NCI-H460 (cell line): ENCODE data around the gene TAS2R9. TPM values are rescaled to one million over a fixed set of nuclear protein-coding genes. Genes with fewer than 3 reads are reported as not detected.
"Not testable (repeated sequence)": the region's sequence is repeated elsewhere in the genome, so short reads cannot be mapped to it uniquely, and the experiment has no call there.

Experiments
- DNase-seq: peaks from one replicate; pipeline ENCODE4 v3.0.0-alpha.2; 2016; ENCODE audit warnings: low read depth; ENCODE audit errors: extremely low read depth
- polyA plus RNA-seq: library from polyadenylated mRNA; depleted of rRNA; stranded (reverse); fragments of >200 nt; gene quantifications from 2 replicates; pipeline ENCODE4 v1.2.3, GENCODE V29; 2014; cell fraction: nucleus; rRNA removed
- total RNA-seq: library from RNA; depleted of rRNA; stranded (reverse); fragments of >200 nt; shearing (Covaris generic); gene quantifications from 2 replicates; pipeline ENCODE4 v1.2.3, GENCODE V29; 2014; rRNA removed

TAS2R9 gene, protein sequence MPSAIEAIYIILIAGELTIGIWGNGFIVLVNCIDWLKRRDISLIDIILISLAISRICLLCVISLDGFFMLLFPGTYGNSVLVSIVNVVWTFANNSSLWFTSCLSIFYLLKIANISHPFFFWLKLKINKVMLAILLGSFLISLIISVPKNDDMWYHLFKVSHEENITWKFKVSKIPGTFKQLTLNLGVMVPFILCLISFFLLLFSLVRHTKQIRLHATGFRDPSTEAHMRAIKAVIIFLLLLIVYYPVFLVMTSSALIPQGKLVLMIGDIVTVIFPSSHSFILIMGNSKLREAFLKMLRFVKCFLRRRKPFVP
- total RNA-seq = not detected in 2 replicates
- not detected in 2 replicates for polyA plus RNA-seq

DNA sequence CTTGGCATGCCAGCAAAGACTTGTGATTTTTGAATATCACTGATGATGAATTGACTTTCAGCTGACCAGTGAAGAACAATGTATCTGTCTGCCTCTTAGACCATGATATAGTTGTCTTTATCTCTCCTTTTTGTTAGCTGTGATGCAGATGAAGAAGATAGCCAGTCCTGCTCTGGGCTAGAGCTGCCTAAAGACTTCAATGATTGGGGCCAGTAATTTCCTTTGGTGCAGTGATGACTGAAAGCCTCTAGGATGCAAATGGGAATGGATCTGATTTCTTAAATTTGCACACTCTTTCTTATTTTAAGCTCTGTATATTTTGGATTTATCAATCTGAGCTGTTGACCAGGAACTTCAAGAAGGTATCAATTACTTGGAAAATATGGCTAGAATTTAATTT is at the start of gene TAS2R9:
TAS2R9 (minus strand) TSS at position 101 of the 400 bp plus-strand sequence; CDS start at position 8, 93 bp downstream.
- DNase-seq = no peak

DNA sequence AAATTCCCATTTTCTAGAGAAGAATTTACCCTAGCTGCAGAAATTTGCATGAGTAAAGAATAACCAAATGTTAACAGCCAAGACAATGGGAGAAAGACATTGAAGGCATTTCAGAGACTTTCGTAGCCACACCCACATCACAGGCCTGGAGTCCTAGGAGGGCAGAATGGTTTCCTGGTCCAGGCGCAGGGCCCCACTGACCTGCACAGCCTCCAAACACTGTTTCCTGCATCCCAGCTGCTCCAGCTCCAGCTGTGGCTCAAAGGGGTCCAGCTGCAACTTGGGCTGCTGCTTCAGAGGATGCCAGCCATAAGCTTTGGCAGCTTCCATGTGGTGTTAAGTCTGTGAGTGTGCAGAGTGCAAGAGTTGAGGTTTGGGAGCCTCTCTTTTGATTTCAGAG is 45.8 kb upstream of the TAS2R9 start:
- DNase-seq = no peak

DNA sequence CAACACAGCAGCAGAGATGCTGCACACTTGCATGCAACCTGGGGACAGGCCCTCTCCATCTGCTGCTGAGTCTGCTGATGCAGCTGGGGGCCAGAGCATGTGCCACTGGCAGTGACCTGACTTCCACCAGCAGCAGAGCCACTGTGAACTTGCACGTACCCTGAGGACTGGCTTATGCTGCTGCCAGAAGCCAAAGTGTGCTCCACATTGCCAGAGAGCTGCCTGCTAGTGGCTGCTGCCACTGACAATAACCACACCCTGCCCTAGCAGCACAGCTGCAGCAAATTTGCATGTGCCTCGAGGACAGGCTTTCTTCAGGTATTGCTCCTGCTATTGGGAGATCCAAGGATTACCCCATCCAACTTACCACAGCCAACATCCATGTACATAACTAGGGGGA is 43.8 kb upstream of the TAS2R9 start:
- DNase-seq = no peak

DNA sequence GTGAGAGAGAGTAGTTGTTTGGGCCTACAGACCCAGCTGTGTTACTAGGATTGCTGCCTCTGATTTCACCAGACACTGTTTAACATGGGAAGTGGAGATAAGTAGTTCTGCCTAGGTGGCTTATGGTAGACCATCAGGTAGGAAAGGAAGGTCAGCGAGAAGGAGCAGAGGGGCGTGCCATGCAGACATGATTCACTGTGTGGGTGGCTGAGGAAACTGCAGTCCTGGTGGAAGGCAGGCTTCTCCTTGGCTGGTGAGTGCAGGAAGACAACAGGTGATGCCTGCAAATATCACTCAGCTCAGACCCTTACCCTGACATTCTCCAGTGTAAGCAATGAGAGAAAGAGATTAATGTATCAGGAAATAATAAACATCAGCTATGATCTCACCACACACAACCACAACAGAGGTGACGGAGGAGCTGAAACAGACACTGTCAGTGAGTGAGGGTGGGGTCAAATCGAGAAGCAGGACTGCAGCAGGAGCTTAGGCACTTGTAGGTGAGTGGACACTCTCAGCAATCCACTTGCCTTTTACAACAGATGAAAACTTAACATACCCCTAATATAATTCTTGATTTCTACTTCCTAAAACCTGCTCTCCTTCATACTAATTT is 41.4 kb upstream of the TAS2R9 start:
- DNase-seq = no peak

DNA sequence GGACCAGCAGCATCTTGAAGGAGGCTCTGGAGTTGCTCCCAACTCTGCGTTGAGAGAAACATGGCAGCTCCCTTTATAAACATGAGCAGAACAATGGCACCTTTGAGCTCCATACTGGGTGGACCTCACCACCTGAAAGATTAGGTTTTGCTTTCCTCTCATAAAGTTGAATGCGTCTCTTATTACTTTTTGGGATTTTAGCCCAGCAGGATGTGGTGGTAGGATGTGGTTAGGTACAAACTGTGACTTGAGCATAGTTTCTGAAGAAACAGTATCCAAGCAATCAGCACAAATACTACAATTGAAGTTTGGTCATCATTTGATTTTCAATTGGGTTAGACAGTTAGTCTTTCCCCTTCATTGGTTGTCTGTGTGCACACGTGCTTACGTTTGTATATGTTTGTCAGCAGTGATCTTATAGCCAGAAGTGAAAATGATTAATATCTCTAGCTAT is 39.5 kb upstream of the TAS2R9 start, which contains the start of gene PRR4:
PRR4 (minus strand) TSS at position 51 of the 454 bp plus-strand sequence; CDS start at position 13, 38 bp downstream.
- no peak for DNase-seq

DNA sequence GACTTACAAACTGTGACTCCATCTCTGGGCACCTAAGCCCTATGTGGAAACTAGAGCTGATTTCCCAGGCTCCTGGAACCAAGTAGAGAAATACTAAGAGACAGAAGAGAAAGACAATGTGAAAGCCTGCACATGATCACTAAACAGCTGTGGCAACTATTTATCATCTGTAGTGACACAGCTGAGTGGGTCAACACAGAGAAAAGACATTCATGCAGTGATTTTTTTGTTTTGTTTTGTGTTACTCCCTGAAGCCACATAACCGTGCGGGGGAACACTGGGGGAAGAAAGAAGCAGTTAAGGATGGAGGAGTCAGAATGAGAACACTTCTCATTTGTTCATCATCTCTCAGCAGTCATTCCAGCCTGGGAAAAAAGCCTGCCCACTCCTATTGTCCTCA is 37.8 kb upstream of the TAS2R9 start:
- DNase-seq = no peak

DNA sequence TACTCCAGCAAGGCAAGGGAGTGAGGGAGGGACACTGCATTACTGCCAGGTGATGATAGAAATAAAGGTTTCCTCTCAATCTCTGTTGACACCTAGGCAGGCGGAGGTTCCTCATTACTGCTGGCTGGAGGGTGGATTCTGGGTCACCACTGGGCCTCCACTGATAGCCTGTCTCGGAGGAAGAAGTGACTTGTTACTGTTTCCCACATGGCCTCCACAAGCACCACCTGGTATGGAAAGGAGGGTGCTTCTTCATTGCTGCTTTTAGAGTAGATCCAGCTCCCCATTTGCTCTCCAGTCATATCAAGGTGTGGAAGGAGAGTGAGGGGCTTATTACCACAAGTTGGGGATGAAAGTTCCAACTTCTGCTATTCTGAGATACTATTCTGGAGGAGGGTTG is 32.9 kb upstream of the TAS2R9 start:
- DNase-seq = no peak

DNA sequence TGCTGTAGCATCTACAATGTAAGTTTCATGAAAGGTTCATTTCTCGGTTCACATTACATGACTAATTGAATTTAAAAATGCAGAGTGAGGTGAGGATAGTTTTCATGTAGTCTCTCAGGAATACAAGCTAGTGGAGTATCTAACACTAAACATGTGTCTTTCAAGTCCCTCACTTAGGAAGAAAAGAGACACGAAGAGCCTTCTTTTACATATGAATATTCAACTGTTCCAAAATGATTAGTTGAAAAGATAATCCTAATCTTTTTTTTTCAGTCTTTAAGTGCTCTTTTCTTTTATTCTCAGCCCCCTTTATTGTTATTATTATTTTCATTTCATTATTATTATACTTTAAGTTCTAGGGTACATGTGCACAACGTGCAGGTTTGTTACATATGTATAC is 28.5 kb upstream of the TAS2R9 start:
- no peak for DNase-seq

DNA sequence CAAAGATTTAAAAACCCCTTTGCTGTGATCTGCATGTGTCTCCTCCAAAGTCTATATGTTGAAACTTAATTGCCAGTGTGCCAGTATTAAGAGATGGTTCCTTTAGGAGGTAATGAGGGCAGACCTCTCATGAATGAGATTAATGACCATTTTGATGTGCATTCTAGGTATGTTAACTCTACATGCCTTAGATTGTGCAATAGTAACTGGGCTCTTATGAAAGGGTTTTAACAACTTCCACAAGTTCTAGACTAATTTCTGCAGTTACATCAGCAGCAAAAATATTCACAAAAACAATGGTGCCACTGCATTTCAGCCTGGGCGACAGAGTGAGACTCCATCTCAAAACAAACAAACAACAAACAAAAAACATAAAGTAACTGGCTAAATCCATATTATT is 20.0 kb upstream of the TAS2R9 start:
- no peak for DNase-seq

DNA sequence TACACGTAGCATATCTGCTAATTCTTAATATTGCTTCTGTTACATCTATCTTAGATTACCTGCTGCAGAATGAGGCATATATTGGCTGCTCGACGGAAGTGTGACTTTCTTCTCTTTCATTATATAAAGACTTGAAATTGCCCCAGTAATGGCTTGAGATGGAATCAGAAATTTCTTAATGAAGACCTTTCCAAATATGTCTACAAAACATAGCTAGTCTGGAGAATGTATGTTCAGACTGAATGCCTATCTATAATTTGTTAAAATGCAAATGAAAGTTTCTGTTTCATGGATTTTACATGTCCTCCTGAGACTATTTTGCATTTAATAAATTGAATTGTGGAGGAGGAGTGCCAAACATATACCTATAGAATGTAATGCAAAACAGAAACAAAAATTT is 16.3 kb upstream of the TAS2R9 start, which contains the start of gene TAS2R10:
TAS2R10 (minus strand) TSS at position 101 of the 400 bp plus-strand sequence; CDS start at position 12, 89 bp downstream.
- no peak for DNase-seq

DNA sequence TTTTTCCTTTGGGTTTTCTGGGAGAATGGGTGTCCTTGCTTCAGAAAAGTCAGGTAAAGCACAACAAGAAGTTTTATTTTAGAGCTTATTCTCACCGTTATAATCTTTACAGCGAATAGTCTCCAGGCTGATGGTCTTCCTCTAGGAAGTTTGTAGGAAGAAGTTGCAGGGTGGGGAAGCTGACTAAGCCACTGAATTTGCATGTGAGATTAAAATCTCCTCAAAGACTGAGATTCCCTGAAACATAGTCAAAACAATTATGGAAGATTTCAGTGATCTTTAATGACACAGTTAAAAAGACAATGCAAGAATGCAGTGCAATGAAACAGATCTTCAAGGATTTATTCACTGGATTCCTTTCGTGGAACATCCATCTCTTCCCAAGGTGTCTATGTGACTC is 15.0 kb upstream of the TAS2R9 start:
- no peak for DNase-seq

DNA sequence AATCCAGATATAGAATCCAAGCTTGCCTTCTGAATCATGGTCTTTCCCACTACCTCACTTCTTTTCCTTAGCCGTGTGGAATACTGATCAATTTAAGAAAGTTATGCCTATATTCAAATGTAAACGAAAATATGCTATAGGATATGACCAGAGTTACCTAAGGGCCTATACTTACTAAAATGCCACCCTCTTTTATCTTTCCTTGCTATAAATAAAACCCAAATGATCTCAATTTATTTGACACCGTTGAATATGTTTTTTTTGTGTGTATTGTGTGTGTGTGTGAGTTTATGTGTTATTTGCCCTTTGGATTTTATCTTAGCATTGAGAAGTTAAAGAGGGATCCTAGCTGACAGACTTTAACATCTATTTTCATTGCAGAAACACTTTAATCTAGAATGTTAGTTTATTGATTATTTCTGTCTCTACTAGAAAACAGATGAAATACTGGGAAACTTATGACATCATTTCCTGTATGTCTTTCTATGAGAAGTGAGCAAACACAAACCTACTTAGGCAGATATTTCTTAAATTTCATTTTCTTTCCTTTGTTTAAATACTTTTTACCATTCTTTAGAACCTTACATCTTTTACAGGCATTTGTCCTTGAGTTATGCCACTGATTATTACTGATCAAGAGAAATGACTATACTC is 2.0 kb upstream of the TAS2R9 start:
- no peak for DNase-seq

DNA sequence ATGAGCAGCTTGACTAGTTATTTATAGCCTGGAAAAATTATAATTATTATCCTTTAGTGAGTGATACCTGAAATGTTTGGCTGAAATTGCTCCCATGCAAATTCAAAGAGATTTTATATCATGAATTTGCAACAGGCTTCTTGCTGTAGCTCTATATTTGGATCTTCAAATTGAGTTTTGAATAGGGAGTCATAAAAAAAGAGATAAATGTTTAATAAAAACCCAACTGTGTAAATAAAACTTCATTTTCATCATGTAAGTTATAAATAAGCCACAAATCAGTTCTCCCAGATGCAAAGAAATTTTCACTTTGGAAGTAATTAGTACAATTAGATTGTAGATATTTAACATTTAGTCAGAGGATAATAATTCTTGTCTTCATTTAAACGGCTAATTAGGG is 2.8 kb downstream of the TAS2R9 start, which contains the start of gene TAS2R8:
TAS2R8 (minus strand) TSS at position 101 of the 400 bp plus-strand sequence. CDS start 306 bp downstream, outside the sequence.
- no peak for DNase-seq

DNA sequence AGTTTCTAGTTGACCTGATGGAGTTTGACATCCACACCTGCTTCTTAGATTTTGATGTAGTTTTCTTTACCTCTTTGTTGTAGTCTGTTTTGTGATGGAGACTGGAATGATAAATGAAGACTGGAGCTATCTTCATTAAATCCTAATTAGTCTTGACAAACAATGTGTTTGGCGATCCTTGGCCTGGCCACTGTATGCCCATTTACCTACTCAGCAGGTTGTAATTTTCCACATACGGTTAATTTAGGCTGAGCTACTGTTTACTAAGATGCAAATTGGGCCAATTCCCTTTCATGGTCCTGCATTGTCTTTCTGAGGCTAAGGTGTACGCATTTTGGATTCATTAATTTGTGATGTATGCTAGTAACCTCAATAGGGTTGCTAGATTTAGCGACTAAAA is 7.4 kb downstream of the TAS2R9 start, which contains the start of gene TAS2R7:
TAS2R7 (minus strand) TSS at position 41 of the 400 bp plus-strand sequence. CDS start 57 bp downstream, outside the sequence.
- no peak for DNase-seq

DNA sequence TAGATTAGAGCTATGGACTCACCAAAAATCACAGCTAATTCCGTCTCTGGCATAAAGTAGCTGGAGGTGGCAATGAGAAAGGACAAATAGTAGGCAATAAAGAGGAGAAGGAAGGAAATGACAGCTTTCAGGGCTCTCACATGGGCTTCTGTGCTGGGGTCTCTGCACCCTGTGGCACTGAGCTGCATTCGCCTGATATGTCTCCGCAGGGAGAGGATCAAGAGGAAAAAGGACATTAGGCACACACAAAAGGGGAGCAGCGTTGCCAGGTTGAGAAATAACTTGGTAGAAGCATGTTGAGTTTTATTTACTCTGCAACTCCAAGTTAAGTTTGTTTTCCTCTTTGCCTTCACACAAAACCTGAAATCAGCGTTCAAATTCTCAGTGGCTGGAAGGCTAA is 8.2 kb downstream of the TAS2R9 start:
- no peak for DNase-seq

DNA sequence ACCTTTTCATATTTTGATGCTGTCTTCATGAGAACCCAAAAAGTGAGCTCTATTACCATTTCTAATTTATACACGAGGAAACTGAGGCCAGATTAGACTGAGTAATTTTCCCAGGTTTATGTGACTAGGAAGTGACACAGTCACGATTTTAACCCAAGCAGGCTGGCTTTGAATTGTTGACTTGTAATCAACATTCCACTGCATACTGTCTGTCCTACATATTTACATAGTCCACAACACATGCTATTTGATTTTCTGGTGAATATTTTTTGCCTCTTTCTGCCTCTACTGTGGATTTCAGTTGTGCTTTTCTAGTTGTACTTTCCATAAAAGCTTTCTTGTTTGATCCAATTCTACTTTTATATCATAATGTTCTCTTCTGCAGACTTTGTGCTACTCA is 15.7 kb downstream of the TAS2R9 start:
- DNase-seq = no peak

DNA sequence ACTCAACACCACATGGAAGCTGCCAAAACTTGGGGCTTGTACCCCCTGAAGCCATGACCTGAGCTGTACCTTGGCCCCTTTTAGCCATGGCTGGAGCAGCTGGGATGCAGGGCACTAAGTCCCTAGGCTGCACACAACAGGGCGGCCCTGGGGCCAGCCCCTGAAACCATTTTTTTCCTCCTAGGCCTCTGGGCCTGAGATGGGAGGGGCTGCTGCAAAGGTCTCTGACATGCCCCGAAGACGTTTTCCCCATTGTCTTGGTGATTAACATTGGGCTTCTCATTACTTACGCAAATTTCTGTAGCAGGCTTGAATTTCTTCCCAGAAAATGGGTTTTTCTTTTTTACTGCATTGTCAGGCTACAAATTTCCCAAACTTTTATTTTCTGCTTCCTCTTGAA is 18.2 kb downstream of the TAS2R9 start:
- not testable (repeated sequence) for DNase-seq

DNA sequence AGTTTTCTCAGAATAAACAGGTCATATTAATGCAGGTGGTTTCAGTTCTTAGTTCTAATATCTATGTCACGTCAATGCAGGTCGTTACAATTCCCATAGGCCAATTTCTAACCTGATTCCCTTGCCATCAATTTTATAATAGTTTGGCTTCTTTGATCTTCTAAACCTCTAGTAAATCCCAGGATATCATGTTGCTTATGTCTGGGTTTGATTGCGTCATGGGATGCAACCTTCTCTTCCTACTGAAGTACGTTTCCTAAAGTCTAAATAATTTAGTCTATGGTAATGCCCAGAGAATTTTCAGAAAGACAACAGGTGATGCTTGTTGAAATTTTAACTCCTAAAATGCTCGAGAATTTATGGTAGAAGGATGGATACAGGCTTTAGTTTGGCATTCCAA is 26.7 kb downstream of the TAS2R9 start:
- no peak for DNase-seq

DNA sequence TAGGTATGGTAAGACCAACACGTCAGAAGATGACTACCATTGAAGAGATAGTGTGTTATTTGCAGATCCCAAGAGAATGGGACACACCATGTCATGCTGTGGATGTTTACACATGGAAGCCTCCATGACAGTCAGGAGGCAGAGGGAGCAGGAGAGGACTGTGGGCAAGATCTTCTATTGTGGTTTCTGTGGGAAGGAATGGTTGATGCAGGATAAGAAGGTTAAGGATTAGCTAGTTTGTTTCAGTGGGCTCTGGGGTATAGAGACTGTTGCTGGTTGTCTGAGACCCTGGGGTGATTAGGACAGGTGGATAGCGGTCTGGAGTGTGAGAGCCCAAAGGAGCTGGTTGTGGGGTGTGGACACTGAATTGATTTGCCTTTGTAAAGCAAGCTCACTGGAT is 30.9 kb downstream of the TAS2R9 start:
- no peak for DNase-seq

DNA sequence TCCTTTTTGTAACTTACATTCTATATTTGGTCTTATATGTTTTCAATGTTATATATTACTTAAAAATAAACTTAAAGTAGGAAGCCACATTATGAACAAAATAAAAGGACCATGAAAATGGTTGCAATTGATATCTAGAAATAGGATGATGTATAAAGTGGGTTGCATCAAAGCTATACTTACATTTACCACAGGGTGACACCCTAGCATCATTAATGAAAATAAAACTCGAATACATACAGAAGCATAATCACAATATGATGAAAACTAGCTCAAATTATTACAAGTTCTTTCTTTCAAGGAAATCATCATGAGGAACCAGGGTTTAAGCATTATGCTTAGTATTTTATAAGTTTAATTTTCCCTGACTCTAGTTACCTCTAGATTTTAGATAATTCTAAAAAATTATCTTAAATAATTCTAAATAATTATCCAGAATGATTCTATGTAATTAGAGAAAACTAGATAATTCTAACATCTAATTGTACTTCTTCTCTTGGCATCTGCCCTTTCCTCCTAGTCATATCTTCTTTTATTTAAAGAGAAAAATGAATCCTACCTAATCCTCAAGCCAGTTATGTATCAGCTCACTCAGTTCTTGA is 38.7 kb downstream of the TAS2R9 start:
- peak; percentile 18 for DNase-seq

DNA sequence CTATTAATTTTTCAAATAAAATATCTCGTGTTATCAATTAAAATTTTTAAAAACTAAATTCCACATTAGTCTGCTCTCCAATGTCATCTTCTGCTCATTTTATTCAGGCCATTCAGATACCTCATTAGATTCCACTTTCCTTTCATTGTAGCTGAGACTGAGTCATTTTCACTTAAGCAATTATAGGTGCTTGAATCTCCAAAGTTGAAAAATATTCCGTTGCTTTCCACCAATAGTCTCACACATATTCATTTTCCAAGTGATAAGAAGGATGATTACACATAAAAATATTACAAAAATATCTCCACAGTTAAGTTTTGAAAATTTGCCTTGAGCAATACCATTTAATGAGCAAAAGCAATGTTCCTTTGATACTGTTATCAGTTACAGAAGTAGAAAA is 50.3 kb downstream of the TAS2R9 start:
- DNase-seq = no peak
